GM13977 (cell line): Measurements from ENCODE around the gene TMBIM4.

Experiments
- DNase-seq: peaks from one replicate; pipeline ENCODE4 v3.0.0; 2012; ENCODE audit warnings: low spot score
- in situ Hi-C: fragments of 300-500 bp; cut with MboI; formaldehyde crosslinking; loops from one replicate; pipeline ENCODE4 v1.12.0; 2022; ENCODE audit warnings: low sequenced_read_pairs, low pct_unique_long_range_greater_than_20kb, mixed read lengths, inconsistent platforms; ENCODE audit not compliant: unreplicated experiment
- TF ChIP-seq, protein P1 (sequence below): IDR thresholded peaks from 2 replicates; pipeline ENCODE4 v1.5.1; 2012; ENCODE audit warnings: mild to moderate bottlenecking, control low read depth; ENCODE audit not compliant: insufficient read depth; ENCODE audit errors: extremely low read depth, missing control alignments

Gene TMBIM4

DNA sequence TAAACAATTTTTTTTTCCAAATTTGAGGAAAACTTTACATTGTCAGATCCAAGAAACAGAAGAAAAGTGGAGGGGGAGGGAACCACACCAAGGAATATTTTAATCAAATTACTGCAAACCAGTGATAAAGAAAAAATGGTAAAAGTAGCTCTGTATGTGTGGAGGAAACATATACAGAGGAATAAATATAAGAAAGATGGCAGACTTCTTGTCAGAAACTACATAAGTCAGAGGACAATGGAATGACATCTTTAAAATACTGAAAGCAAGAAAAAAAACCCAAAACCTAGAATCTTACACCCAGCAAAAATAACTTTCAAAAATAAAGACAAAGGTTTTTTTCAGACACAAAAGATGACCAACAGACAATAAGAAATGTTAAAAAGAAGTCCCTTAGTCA is 29.1 kb downstream of the TMBIM4 start:
- in situ Hi-C loops, result no loop called here
- DNase-seq, result no peak
- TF ChIP-seq, protein P1, sequence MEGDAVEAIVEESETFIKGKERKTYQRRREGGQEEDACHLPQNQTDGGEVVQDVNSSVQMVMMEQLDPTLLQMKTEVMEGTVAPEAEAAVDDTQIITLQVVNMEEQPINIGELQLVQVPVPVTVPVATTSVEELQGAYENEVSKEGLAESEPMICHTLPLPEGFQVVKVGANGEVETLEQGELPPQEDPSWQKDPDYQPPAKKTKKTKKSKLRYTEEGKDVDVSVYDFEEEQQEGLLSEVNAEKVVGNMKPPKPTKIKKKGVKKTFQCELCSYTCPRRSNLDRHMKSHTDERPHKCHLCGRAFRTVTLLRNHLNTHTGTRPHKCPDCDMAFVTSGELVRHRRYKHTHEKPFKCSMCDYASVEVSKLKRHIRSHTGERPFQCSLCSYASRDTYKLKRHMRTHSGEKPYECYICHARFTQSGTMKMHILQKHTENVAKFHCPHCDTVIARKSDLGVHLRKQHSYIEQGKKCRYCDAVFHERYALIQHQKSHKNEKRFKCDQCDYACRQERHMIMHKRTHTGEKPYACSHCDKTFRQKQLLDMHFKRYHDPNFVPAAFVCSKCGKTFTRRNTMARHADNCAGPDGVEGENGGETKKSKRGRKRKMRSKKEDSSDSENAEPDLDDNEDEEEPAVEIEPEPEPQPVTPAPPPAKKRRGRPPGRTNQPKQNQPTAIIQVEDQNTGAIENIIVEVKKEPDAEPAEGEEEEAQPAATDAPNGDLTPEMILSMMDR, result no peak

DNA sequence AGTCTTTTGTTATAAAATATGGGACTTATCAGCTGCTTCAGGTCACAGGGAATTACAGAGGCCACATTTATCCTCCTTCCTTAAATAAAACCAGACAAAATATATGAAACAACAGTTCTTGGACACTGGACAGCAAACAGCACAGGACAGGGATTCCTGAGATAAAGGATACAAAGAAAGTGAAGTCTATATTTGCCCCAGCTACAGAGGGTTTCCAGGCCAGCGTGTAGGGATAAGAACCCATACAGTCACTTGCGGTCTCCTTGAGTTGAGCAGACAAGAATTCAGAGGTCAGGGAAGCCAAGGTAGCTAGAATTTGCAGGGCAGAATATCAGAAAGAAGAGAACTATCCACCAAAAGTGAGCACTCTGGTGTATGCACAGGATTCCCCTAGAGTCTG is 30.5 kb downstream of the TMBIM4 start:
- DNase-seq, result no peak
- TF ChIP-seq, protein P1, result no peak
- in situ Hi-C loops, result no loop called here

DNA sequence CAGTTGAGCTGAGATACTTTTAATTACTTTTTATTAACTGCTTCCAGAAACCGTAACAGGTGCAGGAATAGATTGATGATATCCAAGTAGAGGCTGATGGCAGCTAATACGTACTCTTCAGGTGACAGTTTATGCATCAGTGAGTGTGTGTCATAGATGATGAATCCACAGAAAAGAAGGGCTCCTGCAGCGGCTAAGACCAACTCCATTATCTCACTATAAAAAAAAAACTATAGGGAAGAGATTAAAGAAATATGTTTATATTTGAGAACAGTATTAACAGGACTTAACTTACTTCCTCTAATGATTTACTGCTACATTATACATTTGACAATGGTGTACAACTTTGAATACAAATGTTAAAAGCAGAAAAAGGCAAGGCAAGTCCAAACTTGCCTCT is 31.9 kb downstream of the TMBIM4 start:
- in situ Hi-C loops, result no loop called here
- no peak for DNase-seq
- TF ChIP-seq, protein P1, result no peak

DNA sequence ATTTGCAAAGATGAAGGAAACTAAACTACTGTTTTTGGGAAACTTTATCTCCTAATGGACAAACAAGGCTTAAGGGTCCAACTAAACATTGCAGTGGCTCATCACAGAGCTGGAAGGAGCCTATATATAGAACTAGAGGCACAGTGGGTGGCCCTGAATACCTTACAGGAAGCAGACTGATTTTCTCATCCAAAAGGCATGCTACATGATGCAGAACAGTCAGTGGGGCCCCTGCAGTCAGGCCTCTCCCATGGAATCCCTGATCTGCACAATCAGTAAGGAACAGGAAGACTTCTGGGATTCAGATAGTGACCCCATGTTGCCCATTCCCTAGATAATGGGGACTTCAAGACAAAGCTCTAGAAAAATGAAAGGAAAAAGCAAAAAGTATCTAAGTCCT is 37.4 kb downstream of the TMBIM4 start:
- DNase-seq, result no peak
- in situ Hi-C loops, result no loop called here
- TF ChIP-seq, protein P1, result no peak

DNA sequence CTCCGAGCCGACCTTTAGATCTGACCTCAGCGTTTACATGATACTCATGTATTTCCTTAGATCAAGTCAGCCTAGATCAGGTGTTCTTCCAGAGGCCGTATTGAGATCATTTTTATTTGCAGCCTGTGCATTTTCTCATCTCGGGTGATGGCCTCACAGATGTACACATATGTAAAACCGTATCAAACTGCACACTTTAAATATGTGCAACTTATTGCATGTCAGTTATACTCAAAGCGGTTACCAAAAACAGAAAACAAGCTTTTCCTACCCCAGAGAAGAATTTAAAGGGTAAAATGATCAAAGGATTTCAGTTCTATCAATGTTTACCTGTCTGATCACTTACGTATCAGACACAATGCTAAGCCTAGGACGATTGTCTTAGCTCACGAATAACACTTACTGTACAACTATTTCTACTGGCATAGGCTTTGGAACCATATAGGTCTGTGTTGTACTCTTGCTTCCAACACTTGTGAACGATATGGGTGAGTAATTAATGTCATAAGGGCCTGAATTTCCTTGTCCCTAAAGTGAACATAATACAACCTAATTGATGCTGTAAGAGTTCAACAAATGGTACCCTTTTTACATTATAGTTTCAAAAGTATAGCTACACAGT is 38.6 kb downstream of the TMBIM4 start:
- peak; percentile 18 for DNase-seq
- in situ Hi-C loops, result no loop called here
- TF ChIP-seq, protein P1, result no peak

- peak; percentile 92 for DNase-seq
- TF ChIP-seq, protein P1, result no peak
- in situ Hi-C loops, result no loop called here
These were observed 39.3 kb downstream of the TMBIM4 start, which contains the start of gene LLPH for GRCh38 chr12:66130267-66131066. TSS of gene LLPH (minus strand) at chr12:66130750. CDS start at chr12:66129106, 1,644 bp downstream.
